ENCODE data around the gene HAUS7.

DNA sequence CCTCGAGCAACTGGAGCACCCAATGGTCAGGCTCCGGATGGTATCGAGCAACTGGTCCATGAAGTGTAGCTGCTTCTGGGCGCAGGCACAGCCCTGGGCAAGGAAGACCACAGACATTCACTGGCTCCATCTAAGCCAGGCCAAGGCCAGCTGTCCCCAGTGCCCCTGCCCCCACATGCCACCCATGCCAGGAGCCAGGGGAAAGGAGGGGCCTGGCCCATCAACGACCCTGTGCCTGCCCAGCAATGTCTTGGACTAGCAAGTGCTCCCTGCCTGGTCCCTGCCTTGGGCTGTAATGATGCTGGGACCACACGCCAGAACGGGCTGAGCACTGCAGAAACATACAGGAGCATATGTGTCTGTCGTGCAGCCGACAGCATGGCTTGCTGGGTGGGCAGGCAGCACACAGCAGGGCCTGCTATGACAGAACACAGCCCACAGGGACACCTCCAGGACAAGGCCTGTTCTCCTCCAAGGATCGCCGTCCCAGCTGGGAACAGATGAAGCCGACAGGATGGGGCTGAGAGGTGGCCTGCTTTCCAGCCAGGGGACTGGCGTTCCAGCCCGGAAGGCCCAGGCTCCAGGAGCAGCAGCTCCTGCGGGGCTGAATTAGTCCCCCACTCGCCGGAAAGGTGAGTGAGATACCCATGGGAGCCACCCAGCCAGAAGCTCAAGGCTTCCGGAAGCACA is 13.1 kb downstream of the HAUS7 start:
- TF ChIP-seq POLR2AphosphoS5 (IDR thresholded peaks at IDR 0.05; ENCODE audit: borderline replicate concordance, low read depth, low read length) (no peak), EZH2 (IDR thresholded peaks at IDR 0.05) (no peak)

Measured in SK-N-MC (cell line).